GM21367 (cell line): ENCODE data around the gene HLA-DRB1.
A peak's percentile ranks its signal among the peaks of the same experiment; 100 is the strongest.
"Not testable (repeated sequence)": the region's sequence is repeated elsewhere in the genome, so short reads cannot be mapped to it uniquely, and the experiment has no call there.

ENCODE experiments used
- ATAC-seq: cut with Tn5 transposase; IDR thresholded peaks from one replicate; pipeline ENCODE4 v1.9.1; 2021; ENCODE audit not compliant: unreplicated experiment

Gene HLA-DRB1

GRCh38 chr6:32589596-32590449 is at the start of gene HLA-DRB1:
TSS of gene HLA-DRB1 (minus strand) at chr6:32589848. CDS start at chr6:32589742, 106 bp downstream.
- peak; percentile 94 for ATAC-seq

DNA sequence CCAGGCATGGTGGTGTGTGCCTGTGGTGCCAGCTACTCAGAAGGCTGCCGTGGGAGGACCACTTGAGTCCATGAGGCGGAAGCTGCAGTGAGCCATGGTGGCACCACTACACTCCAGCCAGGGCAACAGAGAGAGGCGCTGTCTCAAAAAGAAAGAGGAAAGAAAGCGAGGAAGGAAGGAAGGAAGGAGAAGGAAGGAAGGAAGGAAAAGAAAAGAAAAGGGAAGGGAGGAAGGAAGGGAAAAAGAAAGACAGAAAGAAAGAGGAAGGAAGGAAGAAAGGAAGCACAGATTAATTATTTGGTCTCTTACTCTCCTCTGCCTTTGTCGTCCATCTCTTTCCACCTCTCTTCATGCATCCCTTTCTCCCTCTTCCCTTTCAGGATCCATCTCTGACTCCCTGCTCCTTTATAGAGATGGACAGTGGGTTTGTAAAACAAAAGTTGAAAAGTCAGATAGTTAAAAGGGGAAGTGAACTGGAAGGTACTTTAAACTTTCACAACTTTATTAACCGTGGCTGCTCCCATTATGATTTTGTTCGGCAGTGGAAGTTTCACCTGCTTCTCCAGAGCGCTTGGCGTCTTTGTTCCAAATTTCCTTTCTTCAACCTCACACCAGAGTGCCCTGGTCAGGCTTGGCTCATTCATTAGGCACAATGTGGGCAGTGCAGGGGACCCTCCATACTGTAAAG is 49.0 kb upstream of the HLA-DRB1 start:
- ATAC-seq, result no peak

GRCh38 chr6:32637883-32638282 is 48.2 kb upstream of the HLA-DRB1 start:
- no peak for ATAC-seq

DNA sequence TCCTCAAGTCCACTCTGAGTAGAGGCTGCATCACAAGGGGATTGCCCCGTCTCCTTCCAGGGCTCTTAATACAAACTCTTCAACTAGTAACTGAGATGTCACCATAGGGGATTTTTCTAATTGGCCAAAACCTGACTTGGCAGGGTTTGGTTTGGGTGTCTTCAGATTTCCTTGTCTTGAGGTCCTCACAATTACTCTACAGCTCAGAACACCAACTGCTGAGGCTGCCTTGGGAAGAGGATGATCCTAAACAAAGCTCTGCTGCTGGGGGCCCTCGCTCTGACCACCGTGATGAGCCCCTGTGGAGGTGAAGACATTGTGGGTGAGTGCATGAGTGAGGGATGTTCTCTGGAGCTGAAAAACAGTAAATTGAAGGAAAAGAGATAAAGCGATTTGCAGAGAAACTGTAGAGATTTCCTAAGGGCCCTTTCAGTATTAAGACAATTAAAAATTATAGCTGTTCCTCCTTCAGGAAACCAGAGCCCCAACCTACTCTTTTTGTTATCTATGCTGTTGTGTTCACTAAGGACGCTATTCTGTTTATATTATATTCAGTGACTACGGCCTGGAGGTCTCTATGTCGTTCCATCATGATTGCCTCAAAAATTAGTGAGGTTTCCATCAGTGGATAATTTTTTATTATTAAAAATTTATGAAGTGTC is 47.7 kb upstream of the HLA-DRB1 start, which contains the start of gene HLA-DQA1:
TSS of gene HLA-DQA1 (plus strand) at position 188 of the 662 bp plus-strand sequence. CDS start at position 241, 53 bp downstream.
- no peak for ATAC-seq

- no peak for ATAC-seq
Observed at GRCh38 chr6:32635526-32636123, 46.0 kb upstream of the HLA-DRB1 start.

DNA sequence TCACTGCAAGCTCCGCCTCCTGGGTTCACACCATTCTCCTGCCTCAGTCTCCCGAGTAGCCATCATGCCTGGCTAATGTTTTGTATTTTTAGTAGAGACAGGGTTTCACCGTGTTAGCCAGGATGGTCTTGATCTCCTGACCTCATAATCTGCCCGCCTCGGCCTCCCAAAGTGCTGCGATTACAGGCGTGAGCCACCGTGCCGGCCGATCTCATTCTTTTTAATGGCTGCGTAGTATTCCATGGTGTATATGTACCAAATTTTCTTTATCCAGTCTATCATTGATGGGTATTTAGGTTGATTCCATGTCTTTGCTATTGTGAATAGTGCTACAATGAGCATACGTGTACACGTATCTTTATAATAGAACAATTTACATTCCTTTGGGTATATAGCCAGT is 40.1 kb upstream of the HLA-DRB1 start:
- ATAC-seq, result not testable (repeated sequence)

- ATAC-seq, result no peak
Observed at GRCh38 chr6:32627831-32628230, 38.2 kb upstream of the HLA-DRB1 start.

DNA sequence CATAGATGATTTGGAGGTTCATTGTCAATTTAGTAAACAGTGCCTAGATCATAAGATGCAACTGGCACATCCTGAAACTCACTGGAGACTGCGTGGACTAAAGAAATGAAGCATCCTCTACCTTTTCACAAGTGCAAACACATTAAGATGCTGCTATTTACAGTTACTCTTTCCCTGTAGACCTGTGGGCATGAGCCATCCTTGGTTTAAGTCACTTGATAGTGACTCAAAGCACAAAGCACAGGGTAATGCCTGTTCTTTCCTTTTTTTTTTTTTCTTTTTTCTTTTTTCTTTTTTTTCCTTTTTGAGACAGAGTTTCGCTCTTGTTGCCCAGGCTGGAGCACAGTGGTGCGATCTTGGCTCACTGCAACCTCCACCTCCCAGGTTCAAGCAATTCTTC is 37.6 kb upstream of the HLA-DRB1 start:
- no peak for ATAC-seq

DNA sequence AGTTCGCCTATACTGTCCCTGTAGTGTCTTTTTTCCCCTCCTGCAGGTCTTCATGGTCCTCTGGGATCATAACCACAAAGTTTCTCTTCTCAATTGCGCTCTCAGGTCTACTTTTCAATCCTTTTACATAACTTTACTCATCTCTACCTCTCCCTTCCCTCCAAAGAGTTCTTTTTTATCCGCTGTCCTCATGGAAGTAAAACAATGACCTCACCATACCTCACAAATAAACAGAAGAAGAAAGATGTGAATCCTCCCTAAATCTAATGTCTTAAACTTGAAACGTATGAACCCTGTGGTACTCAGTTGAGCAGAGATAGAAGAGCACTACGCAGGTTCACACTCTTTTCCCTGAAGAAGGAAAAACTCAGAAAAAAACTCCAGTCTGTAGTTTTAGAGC is 35.5 kb upstream of the HLA-DRB1 start:
- no peak for ATAC-seq

DNA sequence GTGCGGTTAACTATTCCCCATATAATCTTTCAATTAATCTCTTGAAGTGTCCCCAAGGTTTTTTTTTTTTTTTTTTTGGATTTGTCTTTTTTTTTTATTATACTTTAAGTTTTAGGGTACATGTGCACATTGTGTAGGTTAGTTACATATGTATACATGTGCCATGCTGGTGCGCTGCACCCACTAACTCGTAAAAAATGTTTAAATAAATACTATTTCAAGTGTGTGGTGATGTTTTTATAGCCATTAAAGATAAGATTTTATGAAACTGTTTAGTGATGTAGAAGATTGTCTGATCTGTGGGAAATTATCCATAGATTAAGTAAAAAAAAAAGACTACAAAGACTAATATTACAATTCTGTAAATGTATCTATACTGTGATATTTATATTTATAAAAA is 34.9 kb upstream of the HLA-DRB1 start:
- ATAC-seq, result no peak

GRCh38 chr6:32623693-32624092 is 34.0 kb upstream of the HLA-DRB1 start:
- no peak for ATAC-seq

DNA sequence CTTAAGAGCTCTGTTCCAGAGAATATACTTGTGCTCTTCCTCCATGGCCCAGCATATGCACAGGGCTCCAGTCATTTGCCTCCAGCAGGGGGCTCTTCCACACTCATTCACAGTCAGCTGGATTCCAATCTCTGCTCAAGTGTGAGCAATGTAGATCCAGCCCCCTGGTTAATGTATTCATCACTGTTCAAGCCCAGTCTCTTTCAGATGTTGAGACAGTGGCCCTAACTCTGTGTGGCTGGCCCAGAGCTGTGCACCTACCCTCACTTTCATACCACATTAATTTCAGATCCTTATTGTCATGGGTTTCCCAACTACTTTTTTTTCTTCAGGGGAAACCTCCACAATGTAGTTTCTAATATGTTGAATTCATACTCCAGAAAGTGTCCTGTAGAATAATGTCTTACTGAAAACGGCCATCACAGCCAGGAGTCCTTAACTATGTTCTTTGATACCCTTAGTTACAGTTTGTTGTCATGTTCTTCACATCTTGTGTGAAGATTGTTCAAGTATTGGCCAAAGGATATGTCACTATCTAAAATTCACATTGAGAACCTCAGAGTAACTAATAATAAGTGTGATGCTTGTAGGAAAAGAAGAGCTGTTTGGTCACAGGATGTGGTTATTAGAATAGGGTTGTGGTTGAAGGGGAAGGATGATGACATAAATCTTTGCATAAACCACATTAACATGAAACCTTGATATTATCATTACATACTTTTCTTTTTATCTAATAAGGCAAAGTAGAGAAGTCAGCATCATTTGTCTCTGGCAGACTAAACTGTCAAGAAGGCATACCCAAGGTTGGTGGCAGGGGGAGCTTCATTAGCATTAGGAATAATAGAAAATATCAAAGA is 33.1 kb upstream of the HLA-DRB1 start:
- ATAC-seq, result peak; percentile 56

DNA sequence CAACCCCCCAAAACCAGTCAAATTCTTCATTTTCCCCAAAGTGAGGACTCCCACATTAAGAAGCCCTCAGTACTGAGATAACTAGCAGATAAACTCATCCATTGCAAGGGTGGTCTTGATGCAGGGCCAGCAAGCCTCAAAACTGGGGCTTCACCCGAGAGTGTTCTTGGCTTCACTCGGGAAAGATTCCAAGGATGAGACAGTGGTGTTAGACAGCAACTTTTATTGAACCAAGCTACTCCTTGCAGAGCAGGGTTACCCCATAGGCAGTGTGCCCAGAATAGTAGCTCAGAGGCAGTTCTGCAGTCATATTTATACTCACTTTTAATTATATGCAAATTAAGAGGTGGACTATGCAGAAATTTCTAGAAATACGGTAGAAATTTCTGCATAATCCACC is 31.7 kb upstream of the HLA-DRB1 start:
- no peak for ATAC-seq

- ATAC-seq, result no peak
Observed at GRCh38 chr6:32617751-32618150, 28.1 kb upstream of the HLA-DRB1 start.

DNA sequence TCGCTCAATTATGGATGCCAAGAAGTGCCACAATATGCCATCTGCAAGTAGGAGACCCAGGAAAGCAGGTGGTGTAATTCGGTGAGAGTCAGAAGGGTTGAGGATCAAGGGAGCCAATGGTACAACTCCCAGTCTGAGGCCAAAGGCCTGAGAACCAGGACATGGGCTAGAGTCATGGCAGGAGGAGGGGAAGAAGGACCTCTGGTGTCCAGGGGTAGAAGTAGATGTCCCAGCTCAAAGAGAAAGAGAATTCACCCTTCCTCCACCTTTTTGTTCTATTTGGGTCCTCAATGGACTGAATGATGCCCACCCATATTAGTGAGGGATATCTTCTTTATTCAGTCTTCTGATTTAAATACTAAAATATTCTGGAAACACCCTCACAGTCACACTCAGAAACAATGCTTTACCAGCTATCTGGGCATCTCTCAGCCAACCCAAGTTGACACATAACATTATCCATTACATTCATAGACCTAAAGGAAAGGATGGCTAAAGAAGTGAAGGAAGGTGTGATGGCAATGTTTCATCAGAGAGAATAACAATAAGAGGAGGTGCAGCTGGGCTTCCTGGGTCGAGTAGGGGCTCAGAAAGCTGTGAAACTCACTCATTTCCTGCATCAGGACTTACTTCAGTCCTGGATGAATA is 26.4 kb upstream of the HLA-DRB1 start:
- no peak for ATAC-seq

- no peak for ATAC-seq
Observed at GRCh38 chr6:32614366-32615081, 24.9 kb upstream of the HLA-DRB1 start.

GRCh38 chr6:32613475-32613874 is 23.8 kb upstream of the HLA-DRB1 start:
- ATAC-seq, result no peak

GRCh38 chr6:32610682-32611296 is 21.1 kb upstream of the HLA-DRB1 start:
- no peak for ATAC-seq
